Thymus (tissue), 11 donors: ENCODE results near the gene RPRD2. TPM values are rescaled to one million over a fixed set of nuclear protein-coding genes. Genes with fewer than 3 reads are reported as not detected.

ENCODE experiments used
- DNase-seq, 9 donors: peaks; one replicate each; pipeline ENCODE4 v3.0.0-alpha.2; 2013; ENCODE audit warnings: low spot score in 9 of 9, low read depth in 6 of 9, missing footprints in 1 of 9
- H3K27ac ChIP-seq, 2 donors: one replicate each; pipeline ENCODE4 v1.5.1; 2013; ENCODE audit warnings: control low read depth in 1 of 2, low read depth in 1 of 2, low read length in 1 of 2, mild to moderate bottlenecking in 1 of 2, moderate library complexity in 1 of 2
- H3K27me3 ChIP-seq, 2 donors: one replicate each; pipeline ENCODE4 v1.5.1; 2013; ENCODE audit warnings: low read length in 1 of 2; ENCODE audit not compliant: control insufficient read depth in 2 of 2, insufficient read depth in 1 of 2
- H3K36me3 ChIP-seq, 2 donors: one replicate each; pipeline ENCODE4 v1.5.1; 2013; ENCODE audit warnings: low read length in 1 of 2, mild to moderate bottlenecking in 1 of 2, moderate library complexity in 1 of 2; ENCODE audit not compliant: control insufficient read depth in 2 of 2, insufficient read depth in 2 of 2
- H3K4me1 ChIP-seq, 2 donors: one replicate each; pipeline ENCODE4 v1.5.1; 2013; ENCODE audit warnings: low read length in 2 of 2; ENCODE audit not compliant: control insufficient read depth in 2 of 2, insufficient read depth in 2 of 2
- H3K4me3 ChIP-seq, 2 donors: one replicate each; pipeline ENCODE4 v1.5.1; 2013; ENCODE audit warnings: low read length in 2 of 2, control low read depth in 1 of 2, mild to moderate bottlenecking in 1 of 2
- H3K9me3 ChIP-seq, 2 donors: one replicate each; pipeline ENCODE4 v1.5.1; 2013; ENCODE audit warnings: low read length in 1 of 2, mild to moderate bottlenecking in 1 of 2; ENCODE audit not compliant: control insufficient read depth in 2 of 2, insufficient read depth in 1 of 2
- WGBS: extraction: QIAGEN DNeasy Blood & Tissue Kit; methylation state at CpG from one replicate; pipeline ENCODE4 v1.1.7; 2013; 5-methylcytosine and 5-hydroxymethylcytosine counted together
- polyA plus RNA-seq: library from polyadenylated mRNA; stranded (reverse); fragments of 200-250 nt; gene quantifications from one replicate; pipeline ENCODE4 v1.2.3, GENCODE V29; 2013
- total RNA-seq: library from RNA; stranded (reverse); fragments of 120-200 nt; gene quantifications from one replicate; pipeline ENCODE4 v1.2.4, GENCODE V29; 2013
- donor health status: healthy.

Gene RPRD2
- total and polyA plus RNA-seq, 2 donors: 6.2 to 7.1 TPM

- H3K27me3 ChIP-seq: no peaks in the 10 kb centered on the region
- DNase-seq: no peak
- no peaks in the 10 kb centered on the region for H3K4me1 ChIP-seq
- no peaks in the 10 kb centered on the region for H3K9me3 ChIP-seq
- no peak overlapping the region for H3K4me3 ChIP-seq
- WGBS: 94% methylated on average over 4 of the region's 4 CpGs
- H3K27ac ChIP-seq: no peak overlapping the region
- peaks cover 31 to 48% of the 10 kb centered on the region in 2 donors for H3K36me3 ChIP-seq
Observed at GRCh38 chr1:150473659-150474058, 109.7 kb downstream of the RPRD2 start.

GRCh38 chr1:150474869-150475268 is 110.9 kb downstream of the RPRD2 start:
- Histone ChIP-seq H3K9me3 (no peaks in the 10 kb centered on the region), H3K27me3 (no peaks in the 10 kb centered on the region), H3K4me3 (no peak overlapping the region), H3K4me1 (no peaks in the 10 kb centered on the region), H3K36me3 (peaks cover 31 to 45% of the 10 kb centered on the region in 2 donors), H3K27ac (no peak overlapping the region)
- DNase-seq: no peak
- WGBS: 81% methylated on average over 4 of the region's 4 CpGs

- no peak overlapping the region for H3K27ac ChIP-seq
- no peak for DNase-seq
- 90% methylated on average over 3 of the region's 3 CpGs for WGBS
Observed at GRCh38 chr1:150476754-150477153, 112.8 kb downstream of the RPRD2 start.

GRCh38 chr1:150477320-150477719 is 113.4 kb downstream of the RPRD2 start:
- Histone ChIP-seq H3K27me3 (no peaks in the 10 kb centered on the region), H3K36me3 (peaks cover 9 to 20% of the 10 kb centered on the region in 2 donors), H3K27ac (no peak overlapping the region), H3K4me1 (no peaks in the 10 kb centered on the region), H3K4me3 (no peak overlapping the region), H3K9me3 (no peaks in the 10 kb centered on the region)
- DNase-seq: no peak
- WGBS: 95% methylated on average over 1 of the region's 1 CpG

More at GRCh38 chr1:150476754-150477153, 112.8 kb downstream of the RPRD2 start:
- no peaks in the 10 kb centered on the region for H3K9me3 ChIP-seq
- no peaks in the 10 kb centered on the region for H3K27me3 ChIP-seq
- H3K36me3 ChIP-seq: peaks cover 14 to 26% of the 10 kb centered on the region in 2 donors
- no peak overlapping the region for H3K4me3 ChIP-seq
- no peaks in the 10 kb centered on the region for H3K4me1 ChIP-seq

- Histone ChIP-seq H3K4me3 (no peak overlapping the region), H3K27me3 (no peaks in the 10 kb centered on the region), H3K27ac (no peak overlapping the region), H3K4me1 (no peaks in the 10 kb centered on the region), H3K36me3 (peaks cover 4 to 16% of the 10 kb centered on the region in 2 donors), H3K9me3 (no peaks in the 10 kb centered on the region)
- WGBS: 87% methylated on average over 4 of the region's 4 CpGs
- DNase-seq: no peak
Observed at GRCh38 chr1:150477733-150478132, 113.8 kb downstream of the RPRD2 start.

GRCh38 chr1:150479370-150479769 is 115.4 kb downstream of the RPRD2 start:
- Histone ChIP-seq H3K4me3 (no peak overlapping the region), H3K36me3 (peaks cover 0 to 5% of the 10 kb centered on the region in 2 donors), H3K27me3 (no peaks in the 10 kb centered on the region), H3K27ac (no peak overlapping the region), H3K4me1 (no peaks in the 10 kb centered on the region), H3K9me3 (no peaks in the 10 kb centered on the region)
- no peak for DNase-seq
- WGBS: 87% methylated on average over 4 of the region's 4 CpGs

- no peak overlapping the region for H3K27ac ChIP-seq
- WGBS: 84% methylated on average over 2 of the region's 2 CpGs
Observed at GRCh38 chr1:150479927-150480352, 116.0 kb downstream of the RPRD2 start.

GRCh38 chr1:150484431-150484830 is 120.5 kb downstream of the RPRD2 start:
- H3K4me1 ChIP-seq: peaks cover 6 to 8% of the 10 kb centered on the region in 2 donors
- 96% methylated on average over 5 of the region's 5 CpGs for WGBS
- peaks cover 0 to 4% of the 10 kb centered on the region in 2 donors for H3K36me3 ChIP-seq
- H3K27ac ChIP-seq: no peak overlapping the region
- H3K27me3 ChIP-seq: no peaks in the 10 kb centered on the region
- no peaks in the 10 kb centered on the region for H3K9me3 ChIP-seq
- H3K4me3 ChIP-seq: no peak overlapping the region
- no peak for DNase-seq

More at GRCh38 chr1:150479927-150480352, 116.0 kb downstream of the RPRD2 start:
- Histone ChIP-seq H3K9me3 (no peaks in the 10 kb centered on the region), H3K27me3 (no peaks in the 10 kb centered on the region), H3K4me1 (no peaks in the 10 kb centered on the region), H3K36me3 (peaks cover 0 to 2% of the 10 kb centered on the region in 2 donors), H3K4me3 (no peak overlapping the region)
- no peak for DNase-seq

GRCh38 chr1:150484861-150485260 is 120.9 kb downstream of the RPRD2 start:
- Histone ChIP-seq H3K4me1 (peaks cover 6 to 8% of the 10 kb centered on the region in 2 donors), H3K9me3 (no peaks in the 10 kb centered on the region), H3K36me3 (peaks cover 0 to 4% of the 10 kb centered on the region in 2 donors), H3K27me3 (no peaks in the 10 kb centered on the region), H3K27ac (no peak overlapping the region), H3K4me3 (no peak overlapping the region)
- WGBS: 67% methylated on average over 2 of the region's 2 CpGs
- no peak for DNase-seq
